Measurements from ENCODE around the gene FAM124A. TPM values are rescaled to one million over a fixed set of nuclear protein-coding genes. Genes with fewer than 3 reads are reported as not detected.

FAM124A gene
- total RNA-seq, 1 experiment from 2014 or later, result 1.1 TPM

- no peaks in the 10 kb centered on the region for H3K4me1 ChIP-seq (ENCODE audit: control insufficient read depth, insufficient read depth, low read length)
- in situ Hi-C loops (cut with HindIII; ENCODE audit: low pct_unique_long_range_greater_than_20kb, low sequenced_read_pairs), result no loop called here
- BruUV-seq (replicated peaks), result no TSS peak
- ATAC-seq (no peak), DNase-seq (ENCODE audit: low read depth, low spot score) (no peak)
- CTCF ChIA-PET, result no interaction called here
- H3K9me3 ChIP-seq (ENCODE audit: control insufficient read depth, insufficient read depth, low read depth, low read length), result no peaks in the 10 kb centered on the region
- POLR2A ChIA-PET, result no interaction called here
- no peak overlapping the region for H3K27ac ChIP-seq (ENCODE audit: low read length)
- no peaks in the 10 kb centered on the region for H3K36me3 ChIP-seq (ENCODE audit: control insufficient read depth, insufficient read depth, low read length)
- no peak overlapping the region for H3K4me3 ChIP-seq (ENCODE audit: low read depth in 2 of 2, low read length in 2 of 2)
- intact Hi-C loops (cut with micrococcal nuclease; ENCODE audit: unreplicated experiment), result no loop called here
- no peak for TF ChIP-seq SIN3A (IDR thresholded peaks at IDR 0.05; ENCODE audit: borderline replicate concordance, insufficient read depth, low read depth, low read length)
- TF ChIP-seq POLR2AphosphoS5 (IDR thresholded peaks at IDR 0.05; ENCODE audit: low read depth, low read length), result no peak
- TF ChIP-seq REST (IDR thresholded peaks at IDR 0.05; ENCODE audit: insufficient read depth in 1 of 2, low read depth in 2 of 2, low read length in 1 of 2), result no peak
- no peak for TF ChIP-seq TCF7L2 (IDR thresholded peaks at IDR 0.05; ENCODE audit: low read depth, low read length)
- no peak for TF ChIP-seq CTCF (IDR thresholded peaks at IDR 0.05)
- peaks cover 14% of the 10 kb centered on the region for H3K27me3 ChIP-seq (ENCODE audit: control insufficient read depth, insufficient read depth, low read length)
Measured at GRCh38 chr13:51180853-51181511, 41.2 kb upstream of the FAM124A start.

GRCh38 chr13:51181786-51182383 lies 40.3 kb upstream of the FAM124A start:
- no peak overlapping the region for H3K4me3 ChIP-seq (ENCODE audit: low read depth in 2 of 2, low read length in 2 of 2)
- H3K9me3 ChIP-seq (ENCODE audit: control insufficient read depth, insufficient read depth, low read depth, low read length), result no peaks in the 10 kb centered on the region
- H3K36me3 ChIP-seq (ENCODE audit: control insufficient read depth, insufficient read depth, low read length), result no peaks in the 10 kb centered on the region
- H3K4me1 ChIP-seq (ENCODE audit: control insufficient read depth, insufficient read depth, low read length), result no peaks in the 10 kb centered on the region
- in situ Hi-C loops (cut with HindIII; ENCODE audit: low pct_unique_long_range_greater_than_20kb, low sequenced_read_pairs) (no loop called here), intact Hi-C loops (cut with micrococcal nuclease; ENCODE audit: unreplicated experiment) (no loop called here)
- BruUV-seq (replicated peaks), result no TSS peak
- POLR2A ChIA-PET, result no interaction called here
- no peak overlapping the region for H3K27ac ChIP-seq (ENCODE audit: low read length)
- CTCF ChIA-PET, result no interaction called here
- ATAC-seq (no peak), DNase-seq (ENCODE audit: low read depth, low spot score) (no peak)
- TF ChIP-seq POLR2AphosphoS5 (IDR thresholded peaks at IDR 0.05; ENCODE audit: low read depth, low read length), result no peak
- no peak for TF ChIP-seq SIN3A (IDR thresholded peaks at IDR 0.05; ENCODE audit: borderline replicate concordance, insufficient read depth, low read depth, low read length)
- TF ChIP-seq CTCF (IDR thresholded peaks at IDR 0.05), result no peak
- H3K27me3 ChIP-seq (ENCODE audit: control insufficient read depth, insufficient read depth, low read length), result peaks cover 16% of the 10 kb centered on the region

Measured in Panc1 (cell line).